ENCODE data around the gene RNASE8.

RNASE8 gene

DNA sequence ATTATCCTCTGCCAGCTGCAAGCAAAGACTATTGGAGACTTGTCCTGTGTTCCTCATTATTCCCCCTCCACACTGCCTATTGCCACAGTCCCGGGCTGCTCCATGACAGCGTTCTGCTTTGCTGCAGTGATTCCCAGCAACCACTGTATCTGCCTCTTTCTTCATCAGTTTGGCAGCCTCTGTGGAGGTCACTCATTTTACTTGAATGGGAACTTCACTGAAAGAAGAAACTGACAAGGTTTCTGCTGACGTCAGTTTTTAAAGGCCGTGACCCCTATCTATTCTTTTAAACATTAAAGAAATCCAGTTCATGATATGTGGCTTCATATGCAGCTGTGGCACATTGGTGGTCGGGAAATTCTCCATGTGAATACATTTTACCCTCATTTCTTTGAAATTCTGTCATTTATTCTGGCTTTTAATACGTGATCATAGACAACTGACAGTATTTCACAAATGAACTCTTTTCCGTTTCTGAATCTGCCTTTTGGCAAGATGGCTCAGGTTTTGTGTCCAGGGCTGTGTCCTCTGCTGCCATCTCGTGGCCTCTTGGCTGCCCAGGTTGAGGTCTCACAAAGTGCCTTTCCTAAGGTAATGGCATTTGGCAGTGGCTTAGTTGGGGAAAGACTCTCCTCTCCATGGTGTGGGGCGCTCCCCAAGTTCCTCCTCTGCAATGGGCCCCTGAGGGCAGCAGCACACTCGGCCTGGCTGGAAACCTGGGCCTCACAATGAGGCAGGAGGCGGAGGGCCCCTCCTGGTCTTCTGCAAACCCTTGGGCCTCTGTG lies 49.1 kb downstream of the RNASE8 start:
- peak; percentile 79 for DNase-seq (ENCODE audit: low spot score)

DNA sequence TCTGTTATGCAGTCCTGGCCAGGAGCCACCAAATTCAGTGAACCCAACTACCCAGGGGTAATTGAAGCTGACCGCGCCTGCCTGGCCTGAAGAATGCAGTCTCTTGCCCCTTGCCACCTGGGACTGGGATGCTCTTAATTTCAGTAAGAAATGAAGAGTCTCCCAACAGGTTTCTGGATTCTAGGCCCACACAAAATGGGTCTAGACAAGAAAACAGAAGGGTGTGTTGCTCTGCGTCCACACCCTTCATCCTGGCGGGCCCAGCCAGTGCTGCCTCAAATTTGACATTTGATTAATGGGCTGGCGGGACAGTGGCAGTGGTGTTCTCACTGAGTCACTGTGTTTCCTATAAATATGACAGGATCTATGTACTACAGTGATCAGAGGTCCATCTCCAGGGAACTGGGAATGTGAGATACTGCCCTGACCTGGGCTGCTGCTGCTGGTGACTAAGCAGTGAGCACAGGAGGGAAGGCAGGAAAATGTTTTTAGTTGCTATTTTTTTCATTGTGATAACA lies 49.7 kb downstream of the RNASE8 start:
- DNase-seq (ENCODE audit: low spot score): no peak

Data from globus pallidus (tissue), 1 donor.